Activated T-cell treated with anti-CD3 and anti-CD28 coated beads for 4 hours (primary cell): ENCODE measurements around the gene FXYD2.

Experiments used
- DNase-seq: peaks from one replicate; pipeline ENCODE4 v3.0.0-alpha.2; 2020

Gene FXYD2

GRCh38 chr11:117857734-117858414 is 33.3 kb upstream of the FXYD2 start:
- DNase-seq: no peak

- DNase-seq: no peak
Observed at GRCh38 chr11:117855912-117856651, 31.5 kb upstream of the FXYD2 start.

- DNase-seq: no peak
Observed at GRCh38 chr11:117855186-117855845, 30.8 kb upstream of the FXYD2 start.

- no peak for DNase-seq
Observed at GRCh38 chr11:117852309-117852708, 27.8 kb upstream of the FXYD2 start.

GRCh38 chr11:117851852-117852251 is 27.3 kb upstream of the FXYD2 start:
- DNase-seq: no peak

- no peak for DNase-seq
Observed at GRCh38 chr11:117851106-117851505, 26.6 kb upstream of the FXYD2 start.

GRCh38 chr11:117849781-117850414 is 25.4 kb upstream of the FXYD2 start:
- no peak for DNase-seq

GRCh38 chr11:117843666-117844484 is 19.3 kb upstream of the FXYD2 start:
- DNase-seq: peak; percentile 83

GRCh38 chr11:117842131-117842941 is 17.8 kb upstream of the FXYD2 start:
- no peak for DNase-seq

GRCh38 chr11:117841551-117842031 is 17.0 kb upstream of the FXYD2 start:
- no peak for DNase-seq

- no peak for DNase-seq
Observed at GRCh38 chr11:117840881-117841550, 16.5 kb upstream of the FXYD2 start.

GRCh38 chr11:117839936-117840813 is 15.6 kb upstream of the FXYD2 start:
- no peak for DNase-seq

GRCh38 chr11:117839380-117839881 is 14.9 kb upstream of the FXYD2 start:
- no peak for DNase-seq

- no peak for DNase-seq
Observed at GRCh38 chr11:117838901-117839300, 14.4 kb upstream of the FXYD2 start.

GRCh38 chr11:117837791-117838190 is 13.2 kb upstream of the FXYD2 start:
- DNase-seq: no peak

GRCh38 chr11:117837070-117837776 is 12.7 kb upstream of the FXYD2 start:
- no peak for DNase-seq

GRCh38 chr11:117836077-117836960 is 11.8 kb upstream of the FXYD2 start:
- no peak for DNase-seq

GRCh38 chr11:117835576-117835975 is 11.0 kb upstream of the FXYD2 start:
- no peak for DNase-seq
